Progenitor cell of endocrine pancreas (in vitro differentiated cells): ENCODE measurements around the gene ABCA10. TPM values are rescaled to one million over a fixed set of nuclear protein-coding genes. Genes with fewer than 3 reads are reported as not detected.

ENCODE experiments used
- DNase-seq: peaks from one replicate; pipeline ENCODE4 v3.0.0; 2021; ENCODE audit warnings: low spot score; ENCODE audit not compliant: unreplicated experiment
- H3K27ac Mint-ChIP-seq: 2 replicates; pipeline ENCODE4 v1.8.0; 2021; ENCODE audit warnings: mild to moderate bottlenecking, moderate library complexity, mixed read lengths
- H3K27me3 Mint-ChIP-seq: 2 replicates; pipeline ENCODE4 v1.8.0; 2021; ENCODE audit warnings: mixed read lengths
- H3K36me3 Mint-ChIP-seq: 2 replicates; pipeline ENCODE4 v1.8.0; 2022; ENCODE audit warnings: mixed read lengths; ENCODE audit not compliant: insufficient read depth
- H3K4me1 Mint-ChIP-seq: 2 replicates; pipeline ENCODE4 v1.8.0; 2021; ENCODE audit warnings: low read depth, mixed read lengths
- H3K4me3 Mint-ChIP-seq: 2 replicates; pipeline ENCODE4 v1.8.0; 2021; ENCODE audit warnings: low read depth, mild to moderate bottlenecking, moderate library complexity, mixed read lengths
- H3K9me3 Mint-ChIP-seq: 2 replicates; pipeline ENCODE4 v1.8.0; 2021; ENCODE audit warnings: low read depth, mixed read lengths
- total RNA-seq: library from RNA; stranded (reverse); gene quantifications from 2 replicates; pipeline ENCODE4 v1.2.1, GENCODE V29; 2021
- TF ChIP-seq, protein P1 (sequence below): fragments of 200-600 bp; sonication (generic); IDR thresholded peaks from one replicate; pipeline ENCODE4 v1.5.0; 2021; ENCODE audit warnings: antibody characterized with exemption, mild to moderate bottlenecking; ENCODE audit not compliant: unreplicated experiment

The ABCA10 gene
- total RNA-seq, 1 donor from 2014 or later, result 0.17 TPM

DNA sequence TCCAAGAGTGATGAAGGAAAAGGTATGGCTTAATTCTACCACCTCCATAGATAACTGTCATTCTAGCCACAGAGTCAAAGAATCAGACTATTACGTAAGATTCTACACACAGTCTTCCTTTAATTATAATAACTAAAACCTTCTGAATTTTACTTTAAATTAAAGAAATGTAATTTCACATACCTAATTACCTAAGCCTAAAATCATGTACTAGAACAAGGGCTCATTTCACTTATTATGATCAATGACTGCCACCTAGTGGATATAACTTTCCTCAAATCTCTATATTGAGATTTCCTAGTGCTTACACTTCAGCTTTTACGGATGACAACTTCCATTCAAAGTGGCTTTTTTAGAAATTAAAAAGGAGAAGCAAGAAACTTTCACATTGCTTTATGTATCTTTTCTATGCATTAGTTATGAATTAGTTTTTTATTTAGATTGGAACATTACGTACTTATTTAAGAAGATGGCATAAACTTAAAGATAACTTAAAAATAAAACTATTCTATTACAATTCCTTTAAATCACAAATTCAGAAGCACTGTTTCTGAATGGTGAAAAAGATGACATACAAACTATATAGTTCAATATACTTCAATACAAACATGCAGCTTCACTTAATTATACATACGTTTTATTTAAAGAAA lies 18.2 kb upstream of the ABCA10 start:
- no peaks in the 10 kb centered on the region for H3K4me1 Mint-ChIP-seq
- no peak overlapping the region for H3K27ac Mint-ChIP-seq
- no peaks in the 10 kb centered on the region for H3K27me3 Mint-ChIP-seq
- DNase-seq, result no peak
- H3K9me3 Mint-ChIP-seq, result no peaks in the 10 kb centered on the region
- no peak overlapping the region for H3K4me3 Mint-ChIP-seq
- no peaks in the 10 kb centered on the region for H3K36me3 Mint-ChIP-seq
- TF ChIP-seq, protein P1, sequence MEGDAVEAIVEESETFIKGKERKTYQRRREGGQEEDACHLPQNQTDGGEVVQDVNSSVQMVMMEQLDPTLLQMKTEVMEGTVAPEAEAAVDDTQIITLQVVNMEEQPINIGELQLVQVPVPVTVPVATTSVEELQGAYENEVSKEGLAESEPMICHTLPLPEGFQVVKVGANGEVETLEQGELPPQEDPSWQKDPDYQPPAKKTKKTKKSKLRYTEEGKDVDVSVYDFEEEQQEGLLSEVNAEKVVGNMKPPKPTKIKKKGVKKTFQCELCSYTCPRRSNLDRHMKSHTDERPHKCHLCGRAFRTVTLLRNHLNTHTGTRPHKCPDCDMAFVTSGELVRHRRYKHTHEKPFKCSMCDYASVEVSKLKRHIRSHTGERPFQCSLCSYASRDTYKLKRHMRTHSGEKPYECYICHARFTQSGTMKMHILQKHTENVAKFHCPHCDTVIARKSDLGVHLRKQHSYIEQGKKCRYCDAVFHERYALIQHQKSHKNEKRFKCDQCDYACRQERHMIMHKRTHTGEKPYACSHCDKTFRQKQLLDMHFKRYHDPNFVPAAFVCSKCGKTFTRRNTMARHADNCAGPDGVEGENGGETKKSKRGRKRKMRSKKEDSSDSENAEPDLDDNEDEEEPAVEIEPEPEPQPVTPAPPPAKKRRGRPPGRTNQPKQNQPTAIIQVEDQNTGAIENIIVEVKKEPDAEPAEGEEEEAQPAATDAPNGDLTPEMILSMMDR, result peak; percentile 73

DNA sequence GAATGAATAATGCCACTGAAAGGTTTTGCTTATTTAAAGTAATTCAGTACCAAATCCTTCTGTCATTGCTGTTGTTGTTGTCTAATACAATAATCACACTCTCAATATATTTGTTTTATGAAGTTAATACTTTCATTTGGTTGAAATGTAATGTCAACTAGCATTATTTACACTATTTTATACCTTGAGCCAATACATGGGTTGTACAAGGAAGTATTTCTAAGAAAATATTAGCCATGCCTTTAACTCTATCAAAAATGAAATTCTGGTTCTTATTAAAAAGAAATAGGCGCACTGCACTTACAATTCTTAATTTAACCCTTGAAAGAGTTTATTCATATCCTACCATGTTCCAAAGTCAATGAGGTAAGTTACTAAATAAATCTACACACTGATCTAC lies 17.6 kb upstream of the ABCA10 start:
- TF ChIP-seq, protein P1, result no peak
- Mint-ChIP-seq H3K9me3 (no peaks in the 10 kb centered on the region), H3K27ac (no peak overlapping the region), H3K27me3 (no peaks in the 10 kb centered on the region), H3K4me1 (no peaks in the 10 kb centered on the region), H3K4me3 (no peak overlapping the region), H3K36me3 (no peaks in the 10 kb centered on the region)
- DNase-seq, result no peak

DNA sequence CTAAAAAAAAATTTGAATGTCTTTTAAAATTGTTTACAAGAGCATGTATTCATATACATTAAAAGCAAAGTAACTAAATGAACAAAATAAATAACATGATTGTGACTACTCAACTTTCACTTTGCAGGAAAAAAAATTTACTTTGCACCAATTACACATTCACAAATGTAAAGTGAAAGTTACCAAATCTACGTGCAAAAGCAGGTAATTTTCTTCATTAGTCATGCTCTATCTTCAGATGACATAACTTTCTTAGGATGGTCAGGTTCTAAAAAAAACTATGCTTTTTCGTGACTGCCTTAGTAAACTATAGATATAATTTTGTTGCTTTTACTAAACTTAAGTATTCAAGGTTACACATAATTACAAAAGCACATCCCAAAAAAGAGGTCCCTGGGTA lies 17.0 kb upstream of the ABCA10 start:
- no peaks in the 10 kb centered on the region for H3K4me1 Mint-ChIP-seq
- TF ChIP-seq, protein P1, result no peak
- H3K4me3 Mint-ChIP-seq, result no peak overlapping the region

GRCh38 chr17:69239611-69240600 lies 11.3 kb upstream of the ABCA10 start:
- Mint-ChIP-seq H3K27ac (no peak overlapping the region), H3K4me1 (peaks cover 4% of the 10 kb centered on the region), H3K9me3 (no peaks in the 10 kb centered on the region), H3K36me3 (no peaks in the 10 kb centered on the region), H3K27me3 (no peaks in the 10 kb centered on the region), H3K4me3 (no peak overlapping the region)
- DNase-seq, result no peak
- TF ChIP-seq, protein P1, result no peak

More for the DNA sequence above, 17.0 kb upstream of the ABCA10 start:
- Mint-ChIP-seq H3K27ac (no peak overlapping the region), H3K27me3 (no peaks in the 10 kb centered on the region), H3K9me3 (no peaks in the 10 kb centered on the region), H3K36me3 (no peaks in the 10 kb centered on the region)
- DNase-seq, result no peak

DNA sequence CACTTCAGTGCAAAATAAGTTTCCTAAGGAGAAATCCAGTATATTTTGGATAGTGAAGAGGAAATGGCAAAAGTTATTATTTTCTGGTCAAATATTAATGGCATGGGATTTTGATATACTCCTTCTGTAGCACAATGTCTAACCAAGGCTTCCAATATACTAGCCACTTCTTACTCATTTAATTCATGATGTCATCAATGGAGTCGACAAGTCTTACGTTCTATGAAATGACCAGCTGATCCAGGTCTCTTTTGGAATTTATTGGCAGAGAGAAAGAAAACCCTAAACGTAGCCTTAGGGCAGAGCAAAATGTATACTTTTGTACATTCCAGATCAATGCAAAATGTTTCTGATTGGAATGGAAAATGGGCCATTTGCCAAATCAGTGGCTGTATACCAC lies 8.3 kb upstream of the ABCA10 start:
- H3K27ac Mint-ChIP-seq, result no peak overlapping the region
- TF ChIP-seq, protein P1, result no peak
- DNase-seq, result no peak
- H3K36me3 Mint-ChIP-seq, result no peaks in the 10 kb centered on the region
- H3K9me3 Mint-ChIP-seq, result peaks cover 8% of the 10 kb centered on the region
- no peak overlapping the region for H3K4me3 Mint-ChIP-seq
- no peaks in the 10 kb centered on the region for H3K27me3 Mint-ChIP-seq
- H3K4me1 Mint-ChIP-seq, result peaks cover 4% of the 10 kb centered on the region
